DOHH2 (cell line): ENCODE results near the gene MVB12B.

Experiments used
- H3F3A ChIP-seq: fragments of 200-600 bp; sonication (generic), shearing (Covaris generic); 2 replicates; pipeline ENCODE4 v1.6.0; 2016; ENCODE audit warnings: antibody characterized with exemption, mild to moderate bottlenecking; ENCODE audit not compliant: control insufficient read depth, insufficient read depth
- H3K27ac ChIP-seq: fragments of 200-600 bp; sonication (generic); 2 replicates; pipeline ENCODE4 v1.5.1; 2014; ENCODE audit warnings: low read depth, mild to moderate bottlenecking, low read length, moderate library complexity
- H3K27me3 ChIP-seq: fragments of 200-600 bp; sonication (generic); 2 replicates; pipeline ENCODE4 v1.6.1; 2014; ENCODE audit warnings: mild to moderate bottlenecking, low read length, mixed read lengths; ENCODE audit not compliant: control insufficient read depth
- H3K36me3 ChIP-seq: fragments of 200-600 bp; sonication (generic); 2 replicates; pipeline ENCODE4 v1.6.1; 2014; ENCODE audit warnings: mild to moderate bottlenecking, low read length, moderate library complexity, mixed read lengths; ENCODE audit not compliant: control insufficient read depth
- H3K4me1 ChIP-seq: fragments of 200-600 bp; sonication (generic); 2 replicates; pipeline ENCODE4 v1.6.1; 2014; ENCODE audit warnings: mild to moderate bottlenecking, low read length, mixed read lengths; ENCODE audit not compliant: control insufficient read depth
- H3K4me2 ChIP-seq: fragments of 200-600 bp; sonication (generic); 2 replicates; pipeline ENCODE4 v1.6.0; 2014; ENCODE audit warnings: mild to moderate bottlenecking, low read length, moderate library complexity
- H3K4me3 ChIP-seq: fragments of 200-600 bp; sonication (generic); 2 replicates; pipeline ENCODE4 v1.5.1; 2014; ENCODE audit warnings: mild to moderate bottlenecking, low read length, mixed read lengths
- H3K79me2 ChIP-seq: fragments of 200-600 bp; sonication (generic); 2 replicates; pipeline ENCODE4 v1.6.1; 2014; ENCODE audit warnings: mild to moderate bottlenecking, low read length, mixed read lengths; ENCODE audit not compliant: control insufficient read depth
- H3K9me2 ChIP-seq: fragments of 200-600 bp; sonication (generic); replicated peaks from 2 replicates; pipeline ENCODE4 v1.6.1; 2014; ENCODE audit warnings: mild to moderate bottlenecking, low read length, mixed read lengths; ENCODE audit not compliant: control insufficient read depth
- H3K9me3 ChIP-seq: fragments of 200-600 bp; sonication (generic); 2 replicates; pipeline ENCODE4 v1.6.1; 2014; ENCODE audit warnings: antibody characterized with exemption, low read length, mixed read lengths; ENCODE audit not compliant: control insufficient read depth, insufficient read depth
- H4K20me1 ChIP-seq: fragments of 200-600 bp; sonication (generic); 2 replicates; pipeline ENCODE4 v1.6.0; 2014; ENCODE audit warnings: low read depth, mild to moderate bottlenecking, antibody characterized with exemption, low read length, moderate library complexity; ENCODE audit not compliant: control insufficient read depth, insufficient read depth
- CTCF ChIP-seq: fragments of 200-600 bp; sonication (generic); IDR thresholded peaks from one replicate; pipeline ENCODE4 v1.5.1; 2014; ENCODE audit warnings: antibody characterized with exemption, mild to moderate bottlenecking, low read depth, low read length; ENCODE audit not compliant: poor library complexity, severe bottlenecking
- EZH2phosphoT487 ChIP-seq: fragments of 200-600 bp; sonication (generic); IDR thresholded peaks from 2 replicates; pipeline ENCODE4 v1.6.1; 2017; ENCODE audit warnings: borderline replicate concordance, mild to moderate bottlenecking, antibody characterized with exemption, low read length, moderate library complexity, mixed read lengths

Gene MVB12B

DNA sequence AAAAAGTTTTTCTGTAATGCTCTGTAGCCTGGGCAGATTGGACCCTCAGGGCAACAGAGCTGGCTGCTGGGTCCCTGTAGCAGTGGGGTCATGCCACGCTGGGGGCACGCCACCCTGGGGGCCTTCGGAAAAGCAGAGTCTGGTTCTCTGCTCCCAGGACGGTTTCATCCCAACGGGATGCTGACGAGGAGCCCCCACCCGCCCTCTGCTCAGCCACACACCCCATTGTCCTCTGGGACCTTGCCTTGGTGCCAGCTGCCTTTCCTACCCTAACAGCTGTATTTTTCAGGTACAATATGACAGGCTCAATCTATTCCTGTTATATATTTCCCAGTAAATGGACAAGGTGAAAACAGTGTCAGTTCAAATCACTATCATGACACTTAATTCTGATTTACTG lies 29.0 kb upstream of the MVB12B start:
- Histone ChIP-seq H3K9me2 (no peaks in the 10 kb centered on the region), H4K20me1 (no peaks in the 10 kb centered on the region), H3F3A (no peaks in the 10 kb centered on the region), H3K27me3 (no peaks in the 10 kb centered on the region; the same call in 1 of the 2 replicates), H3K4me2 (no peak overlapping the region), H3K9me3 (no peaks in the 10 kb centered on the region), H3K4me3 (no peak overlapping the region), H3K36me3 (no peaks in the 10 kb centered on the region), H3K27ac (no peak overlapping the region), H3K4me1 (no peaks in the 10 kb centered on the region), H3K79me2 (no peaks in the 10 kb centered on the region)
- TF ChIP-seq CTCF: no peak
- TF ChIP-seq EZH2phosphoT487: no peak

- no peak overlapping the region for H3K4me2 ChIP-seq
- TF ChIP-seq CTCF: no peak
- TF ChIP-seq EZH2phosphoT487: no peak
Observed at GRCh38 chr9:126298063-126298801, 28.4 kb upstream of the MVB12B start.

DNA sequence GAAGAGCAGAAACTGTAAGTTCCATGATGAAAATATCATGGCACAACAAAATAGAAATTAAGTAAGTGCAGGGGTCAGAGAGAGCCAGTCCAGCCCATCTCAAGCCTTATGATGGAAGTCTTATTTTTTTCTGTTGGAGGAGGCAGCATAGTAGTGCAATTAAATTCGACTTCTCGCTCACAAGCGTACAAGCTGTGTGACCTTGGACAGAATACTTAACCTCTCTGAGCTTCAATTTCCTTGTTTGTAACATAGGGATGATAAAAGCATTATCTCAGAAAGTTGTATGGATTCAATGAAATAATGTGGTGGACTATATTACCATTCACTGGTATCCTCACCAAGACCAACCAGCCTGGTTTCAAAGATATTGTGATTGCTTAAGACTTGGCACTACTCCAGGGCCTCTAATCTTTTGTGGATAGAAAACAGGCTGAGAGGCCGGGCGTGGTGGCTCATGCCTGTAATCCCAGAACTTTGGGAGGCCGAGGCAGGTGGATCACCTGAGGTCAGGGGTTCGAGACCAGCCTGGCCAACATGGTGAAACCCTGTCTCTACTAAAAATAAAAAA lies 26.8 kb upstream of the MVB12B start:
- Histone ChIP-seq H3K9me2 (no peaks in the 10 kb centered on the region), H3K27ac (no peak overlapping the region), H3K4me2 (no peak overlapping the region), H3K36me3 (no peaks in the 10 kb centered on the region), H3K27me3 (no peaks in the 10 kb centered on the region; the same call in 1 of the 2 replicates), H3F3A (no peaks in the 10 kb centered on the region), H3K4me3 (no peak overlapping the region), H3K9me3 (no peaks in the 10 kb centered on the region), H4K20me1 (no peaks in the 10 kb centered on the region), H3K4me1 (no peaks in the 10 kb centered on the region), H3K79me2 (no peaks in the 10 kb centered on the region)
- TF ChIP-seq EZH2phosphoT487: no peak
- no peak for TF ChIP-seq CTCF

More at GRCh38 chr9:126298063-126298801, 28.4 kb upstream of the MVB12B start:
- Histone ChIP-seq H3K27ac (no peak overlapping the region), H3K4me3 (no peak overlapping the region), H3K36me3 (no peaks in the 10 kb centered on the region), H3K9me3 (no peaks in the 10 kb centered on the region), H3K79me2 (no peaks in the 10 kb centered on the region), H4K20me1 (no peaks in the 10 kb centered on the region), H3K27me3 (no peaks in the 10 kb centered on the region; the same call in 1 of the 2 replicates), H3K4me1 (no peaks in the 10 kb centered on the region), H3K9me2 (no peaks in the 10 kb centered on the region), H3F3A (no peaks in the 10 kb centered on the region)
